PFSK-1 (cell line): Measurements from ENCODE around the gene MT1F. TPM values are rescaled to one million over a fixed set of nuclear protein-coding genes. Genes with fewer than 3 reads are reported as not detected.

Source experiments
- FOXP2 ChIP-seq: optimal IDR thresholded peaks from 2 replicates; pipeline ENCODE3; 2011; ENCODE audit warnings: borderline replicate concordance, control low read depth, inconsistent platforms; ENCODE audit not compliant: insufficient read depth; ENCODE audit errors: extremely low read length, extremely low read depth
- POLR2AphosphoS5 ChIP-seq: IDR thresholded peaks from 2 replicates; pipeline ENCODE4 v1.6.1; 2012; ENCODE audit warnings: low read depth, mild to moderate bottlenecking, control low read depth, low read length, moderate library complexity
- REST ChIP-seq, 2 experiments: IDR thresholded peaks; 2 replicates each; pipeline versions ENCODE4 v1.6.1 to v1.8.0; 2011 to 2012; ENCODE audit warnings: low read depth in 2 of 2, low read length in 2 of 2, control low read depth in 1 of 2, inconsistent platforms in 1 of 2, mild to moderate bottlenecking in 1 of 2, moderate library complexity in 1 of 2; ENCODE audit not compliant: insufficient read depth in 1 of 2
- SIN3A ChIP-seq: IDR thresholded peaks from 2 replicates; pipeline ENCODE4 v1.6.1; 2012; ENCODE audit warnings: mild to moderate bottlenecking, low read length, moderate library complexity, borderline replicate concordance; ENCODE audit not compliant: insufficient read depth
- TAF1 ChIP-seq: IDR thresholded peaks from 2 replicates; pipeline ENCODE4 v1.6.1; 2012; ENCODE audit warnings: low read length, control low read depth, borderline replicate concordance; ENCODE audit not compliant: insufficient read depth
- polyA plus RNA-seq: library from polyadenylated mRNA; unstranded; fragments of >200 nt; gene quantifications from one replicate; pipeline ENCODE4 v1.2.1, GENCODE V29; 2012; ENCODE audit warnings: low read depth, missing spikeins; ENCODE audit not compliant: insufficient read length

MT1F gene
- polyA plus RNA-seq = not detected

DNA sequence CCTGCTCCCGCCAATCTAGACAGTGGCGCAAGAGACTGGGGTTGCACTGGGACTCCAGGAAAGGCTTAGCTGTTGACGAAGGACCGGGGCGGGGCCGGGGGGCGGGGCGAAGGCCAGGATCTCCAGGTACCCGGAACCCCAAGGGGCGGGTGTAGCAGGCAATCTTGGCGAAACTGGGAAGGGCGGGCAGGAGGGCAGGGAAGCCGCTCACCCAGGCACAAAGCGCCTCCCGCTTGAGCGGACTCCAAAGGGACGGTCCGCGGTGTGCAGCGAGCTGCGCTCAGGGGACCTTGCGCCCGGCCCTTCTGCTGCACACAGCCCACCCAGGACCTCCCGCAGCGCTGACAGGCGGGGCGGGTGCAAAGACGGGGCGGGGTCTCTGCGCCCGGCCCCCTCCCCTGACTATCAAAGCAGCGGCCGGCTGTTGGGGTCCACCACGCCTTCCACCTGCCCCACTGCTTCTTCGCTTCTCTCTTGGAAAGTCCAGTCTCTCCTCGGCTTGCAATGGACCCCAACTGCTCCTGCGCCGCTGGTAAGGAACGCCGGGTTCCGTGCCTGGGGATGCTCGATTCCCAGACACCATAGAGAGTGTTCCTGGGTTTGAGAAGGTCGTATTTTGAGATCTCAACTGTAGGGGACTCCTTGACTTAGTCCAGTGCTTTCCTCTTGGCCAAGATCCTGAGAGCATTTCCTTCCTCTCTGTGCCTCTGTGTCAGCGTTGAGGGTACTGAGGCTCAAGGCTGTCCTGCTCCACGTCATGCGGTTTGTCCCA lies at the start of gene MT1F:
MT1F (plus strand) TSS at position 405 of the 772 bp plus-strand sequence; CDS start at position 505, 100 bp downstream.
- TF ChIP-seq TAF1 (no peak), REST (IDR thresholded peaks at IDR 0.05; ENCODE audit: insufficient read depth in 1 of 2, low read depth in 2 of 2, low read length in 2 of 2) (no peak), FOXP2 (no peak), SIN3A (no peak), POLR2AphosphoS5 (no peak)

DNA sequence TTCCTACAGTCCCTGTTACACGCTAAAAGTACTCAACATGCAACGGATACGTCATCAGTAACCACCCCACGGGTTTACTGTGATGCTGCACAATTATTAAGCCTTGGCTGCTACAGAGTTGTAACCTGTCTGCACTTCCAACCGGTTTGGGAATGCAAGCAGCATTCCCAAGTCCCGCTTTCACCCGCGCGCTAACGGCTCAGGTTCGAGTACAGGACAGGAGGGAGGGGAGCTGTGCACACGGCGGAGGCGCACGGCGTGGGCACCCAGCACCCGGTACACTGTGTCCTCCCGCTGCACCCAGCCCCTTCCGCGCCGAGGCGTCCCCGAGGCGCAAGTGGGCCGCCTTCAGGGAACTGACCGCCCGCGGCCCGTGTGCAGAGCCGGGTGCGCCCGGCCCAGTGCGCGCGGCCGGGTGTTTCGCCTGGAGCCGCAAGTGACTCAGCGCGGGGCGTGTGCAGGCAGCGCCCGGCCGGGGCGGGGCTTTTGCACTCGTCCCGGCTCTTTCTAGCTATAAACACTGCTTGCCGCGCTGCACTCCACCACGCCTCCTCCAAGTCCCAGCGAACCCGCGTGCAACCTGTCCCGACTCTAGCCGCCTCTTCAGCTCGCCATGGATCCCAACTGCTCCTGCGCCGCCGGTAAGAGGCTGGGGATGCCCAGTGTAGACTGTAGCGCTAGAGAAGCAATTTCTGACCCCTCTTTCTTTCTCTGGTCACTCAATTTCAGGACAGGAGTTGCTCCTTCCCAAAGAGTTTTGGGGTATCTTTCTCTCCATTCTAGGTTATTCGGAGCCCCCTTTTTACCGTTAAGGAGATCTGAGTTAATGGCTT lies 49.5 kb upstream of the MT1F start, which contains the start of gene MT2A:
MT2A (plus strand) TSS at position 542 of the 833 bp plus-strand sequence; CDS start at position 614, 72 bp downstream.
- TF ChIP-seq SIN3A = peak; percentile 76; the same call in 1 of the 2 replicates
- TF ChIP-seq TAF1 = no peak
- TF ChIP-seq POLR2AphosphoS5 = no peak
- no peak for TF ChIP-seq REST (IDR thresholded peaks at IDR 0.05; ENCODE audit: insufficient read depth in 1 of 2, low read depth in 2 of 2, low read length in 2 of 2)
- peak; percentile 66 for TF ChIP-seq FOXP2

- TF ChIP-seq TAF1 (no peak), REST (IDR thresholded peaks at IDR 0.05; ENCODE audit: insufficient read depth in 1 of 2, low read depth in 2 of 2, low read length in 2 of 2) (no peak), POLR2AphosphoS5 (no peak), SIN3A (no peak), FOXP2 (no peak)
Observed at GRCh38 chr16:56608876-56609462, 48.8 kb upstream of the MT1F start.

DNA sequence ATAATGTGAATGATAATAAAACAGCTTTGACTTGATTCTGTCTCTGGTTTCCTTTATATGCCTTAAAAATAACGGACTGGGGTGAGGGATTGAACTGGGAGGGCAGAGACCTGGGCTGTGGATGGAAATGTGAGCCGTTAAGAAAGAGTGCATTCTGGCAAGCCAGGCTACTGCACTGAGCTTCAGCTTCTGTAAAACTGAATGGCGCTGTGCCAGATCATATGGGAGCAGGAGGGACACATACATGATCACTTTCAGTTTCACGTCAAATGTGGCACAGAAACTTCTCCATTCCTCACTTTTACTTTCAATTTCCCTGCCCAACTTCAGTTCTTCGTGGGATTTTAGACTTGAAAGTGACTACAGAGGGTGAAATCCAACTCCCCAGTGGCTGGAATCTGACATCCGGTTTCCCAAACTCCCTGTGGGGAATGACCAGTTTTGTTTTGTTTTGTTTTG lies 48.3 kb upstream of the MT1F start:
- TF ChIP-seq REST (IDR thresholded peaks at IDR 0.05; ENCODE audit: insufficient read depth in 1 of 2, low read depth in 2 of 2, low read length in 2 of 2) (no peak), TAF1 (no peak), POLR2AphosphoS5 (no peak), SIN3A (no peak), FOXP2 (no peak)
